SK-N-MC (cell line): ENCODE measurements around the gene LRP1B.

Experiments used
- DNase-seq: peaks from one replicate; pipeline ENCODE4 v3.0.0-alpha.2; 2011; ENCODE audit warnings: low read depth, low spot score
- H3K27ac ChIP-seq: fragments of 200-600 bp; sonication (generic); 2 replicates; pipeline ENCODE4 v1.5.1; 2016; ENCODE audit warnings: mixed run types
- H3K36me3 ChIP-seq: fragments of 200-600 bp; sonication (generic); 2 replicates; pipeline ENCODE4 v1.6.1; 2017; ENCODE audit warnings: antibody characterized with exemption, low read length, mixed read lengths; ENCODE audit not compliant: insufficient read depth
- H3K4me3 ChIP-seq: fragments of 200-600 bp; sonication (generic); 2 replicates; pipeline ENCODE4 v1.5.1; 2016
- H3K9ac ChIP-seq: fragments of 200-600 bp; sonication (generic); 2 replicates; pipeline ENCODE4 v1.8.0; 2017; ENCODE audit warnings: mixed run types, mixed read lengths; ENCODE audit not compliant: insufficient read length
- H3K9me3 ChIP-seq: fragments of 200-600 bp; sonication (generic); 2 replicates; pipeline ENCODE4 v1.6.1; 2017; ENCODE audit warnings: low read depth, mild to moderate bottlenecking, antibody characterized with exemption, low read length, moderate library complexity, mixed read lengths
- EZH2 ChIP-seq: fragments of 200-600 bp; sonication (generic); IDR thresholded peaks from one replicate; pipeline ENCODE4 v1.6.1; 2017; ENCODE audit warnings: antibody characterized with exemption
- FOXP2 ChIP-seq: optimal IDR thresholded peaks from 2 replicates; pipeline ENCODE3; 2011; ENCODE audit warnings: mild to moderate bottlenecking, moderate library complexity; ENCODE audit not compliant: insufficient read depth; ENCODE audit errors: extremely low read length, control extremely low read depth
- POLR2AphosphoS5 ChIP-seq: IDR thresholded peaks from 2 replicates; pipeline ENCODE4 v1.6.1; 2012; ENCODE audit warnings: mild to moderate bottlenecking, low read depth, low read length, borderline replicate concordance

LRP1B gene

GRCh38 chr2:140246058-140246457, 1884.8 kb downstream of the LRP1B start:
- TF ChIP-seq FOXP2 (no peak), POLR2AphosphoS5 (no peak), EZH2 (no peak)

DNA sequence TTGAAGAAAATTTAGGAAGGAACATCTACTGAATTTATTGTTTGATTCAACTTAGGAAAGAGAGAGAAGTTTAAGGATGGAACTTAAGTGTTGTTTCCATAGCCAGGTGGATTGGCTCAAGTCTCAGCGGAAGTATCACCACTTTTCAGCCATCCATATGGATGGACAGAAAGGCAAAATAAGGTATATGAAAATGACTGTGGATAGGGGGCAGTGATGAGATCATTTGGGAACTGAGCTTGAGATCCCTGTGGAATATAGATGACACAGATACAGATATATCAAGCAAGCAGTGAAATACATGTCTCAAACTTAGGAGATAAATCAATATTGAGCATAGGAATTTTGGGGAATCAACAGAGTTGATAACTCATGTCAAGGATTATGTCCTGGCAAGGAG, 1887.9 kb downstream of the LRP1B start:
- Histone ChIP-seq H3K9me3 (no peaks in the 10 kb centered on the region), H3K27ac (no peak overlapping the region), H3K36me3 (no peaks in the 10 kb centered on the region), H3K4me3 (no peak overlapping the region), H3K9ac (no peak overlapping the region)
- no peak for DNase-seq
- TF ChIP-seq FOXP2 (no peak), POLR2AphosphoS5 (no peak), EZH2 (no peak)

More at GRCh38 chr2:140246058-140246457, 1884.8 kb downstream of the LRP1B start:
- Histone ChIP-seq H3K9me3 (no peaks in the 10 kb centered on the region), H3K36me3 (no peaks in the 10 kb centered on the region), H3K9ac (no peak overlapping the region), H3K4me3 (no peak overlapping the region), H3K27ac (no peak overlapping the region)
- DNase-seq: no peak

DNA sequence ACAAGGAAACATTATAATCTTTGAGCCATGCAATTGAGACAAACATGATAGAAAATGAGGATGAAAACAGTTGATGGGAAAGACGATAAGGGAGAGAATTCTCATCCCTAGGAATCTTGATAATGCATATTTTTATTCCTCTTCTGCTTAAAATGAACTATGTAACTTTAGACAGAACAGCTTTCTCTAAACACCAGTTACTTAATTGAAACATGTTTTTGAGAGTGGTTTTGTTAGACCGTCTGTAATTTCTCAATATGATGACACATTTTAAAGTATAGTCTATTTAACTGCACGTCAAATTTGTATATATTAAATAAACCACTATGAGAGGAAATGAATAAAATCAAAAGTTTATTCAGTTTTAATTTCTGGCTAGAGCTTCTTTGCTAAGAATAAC, 1896.7 kb downstream of the LRP1B start:
- H3K27ac ChIP-seq: no peak overlapping the region
- H3K4me3 ChIP-seq: no peak overlapping the region
- TF ChIP-seq POLR2AphosphoS5: no peak
- no peak for TF ChIP-seq EZH2
- no peak for TF ChIP-seq FOXP2

DNA sequence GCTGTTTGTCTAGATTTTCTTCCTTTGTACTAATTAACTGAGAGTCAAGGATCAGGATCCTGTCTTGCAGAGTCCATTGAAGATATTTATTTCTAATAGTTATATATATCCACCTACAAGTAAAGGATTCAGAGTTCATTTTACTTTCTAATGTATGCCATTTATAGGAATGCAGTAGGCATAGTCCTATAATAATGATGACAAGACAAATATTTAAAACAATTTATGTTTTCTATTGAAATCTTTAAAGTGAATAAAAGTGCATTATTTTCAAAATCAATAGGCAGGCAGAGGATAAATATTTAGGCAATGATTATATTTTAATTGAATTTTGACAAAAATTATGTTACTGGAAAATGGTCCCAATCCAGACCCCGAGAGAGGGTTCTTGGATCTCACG, 1919.9 kb downstream of the LRP1B start:
- H3K27ac ChIP-seq: no peak overlapping the region
- no peak overlapping the region for H3K4me3 ChIP-seq
- H3K36me3 ChIP-seq: no peaks in the 10 kb centered on the region
- TF ChIP-seq POLR2AphosphoS5 (no peak), FOXP2 (no peak), EZH2 (no peak)
- H3K9me3 ChIP-seq: no peaks in the 10 kb centered on the region
- DNase-seq: no peak
- no peak overlapping the region for H3K9ac ChIP-seq

More for the DNA sequence above, 1896.7 kb downstream of the LRP1B start:
- Histone ChIP-seq H3K9me3 (no peaks in the 10 kb centered on the region), H3K36me3 (no peaks in the 10 kb centered on the region), H3K9ac (no peak overlapping the region)
- no peak for DNase-seq

- Histone ChIP-seq H3K9ac (no peak overlapping the region), H3K27ac (no peak overlapping the region), H3K36me3 (no peaks in the 10 kb centered on the region), H3K4me3 (no peak overlapping the region), H3K9me3 (no peaks in the 10 kb centered on the region)
- no peak for DNase-seq
- TF ChIP-seq FOXP2 (no peak), POLR2AphosphoS5 (no peak), EZH2 (no peak)
Observed at GRCh38 chr2:140205093-140205492, 1925.7 kb downstream of the LRP1B start.

DNA sequence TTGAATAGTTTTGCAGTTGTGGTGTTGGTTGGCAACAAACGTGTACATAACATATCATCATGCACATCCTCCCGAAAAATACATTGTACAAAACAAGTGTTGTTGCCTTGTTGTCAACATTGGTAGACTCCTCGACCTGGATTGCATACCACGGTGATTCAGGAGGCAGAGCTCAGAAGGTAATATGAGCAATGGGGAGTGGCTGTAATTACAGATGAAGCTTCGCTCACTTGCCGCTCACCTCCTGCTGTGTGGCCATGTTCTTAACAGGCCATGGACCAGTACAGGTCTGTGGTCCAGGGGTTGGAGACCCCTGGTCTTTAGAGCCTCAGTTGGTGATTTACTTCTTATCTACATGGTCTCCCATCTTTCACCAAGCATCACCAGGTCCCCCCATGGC, 1927.5 kb downstream of the LRP1B start:
- TF ChIP-seq FOXP2 (no peak), POLR2AphosphoS5 (no peak), EZH2 (no peak)
- DNase-seq: no peak
- Histone ChIP-seq H3K36me3 (no peaks in the 10 kb centered on the region), H3K27ac (no peak overlapping the region), H3K4me3 (no peak overlapping the region), H3K9me3 (no peaks in the 10 kb centered on the region), H3K9ac (no peak overlapping the region)

DNA sequence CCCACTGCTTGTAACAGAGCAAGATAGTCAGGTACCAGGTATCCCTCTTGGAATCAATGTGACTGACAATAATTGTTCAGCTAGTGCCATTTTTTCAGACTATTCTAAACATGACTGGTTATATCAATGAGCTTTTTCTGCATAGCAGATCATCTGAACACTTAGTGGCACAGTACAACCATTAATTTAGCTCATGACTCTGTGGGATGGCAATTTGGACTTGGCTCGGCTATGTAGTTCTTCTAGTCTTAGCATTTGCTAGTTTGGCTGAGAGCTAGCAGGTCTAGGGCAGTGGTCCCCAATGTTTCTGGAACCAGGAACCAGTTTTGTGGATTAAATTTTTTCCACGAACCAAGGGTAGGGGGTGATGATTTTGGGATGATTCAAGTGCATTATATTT, 1929.2 kb downstream of the LRP1B start:
- Histone ChIP-seq H3K36me3 (no peaks in the 10 kb centered on the region), H3K27ac (no peak overlapping the region), H3K9ac (no peak overlapping the region), H3K4me3 (no peak overlapping the region), H3K9me3 (no peaks in the 10 kb centered on the region)
- no peak for DNase-seq
- TF ChIP-seq POLR2AphosphoS5: no peak
- TF ChIP-seq EZH2: no peak
- no peak for TF ChIP-seq FOXP2

DNA sequence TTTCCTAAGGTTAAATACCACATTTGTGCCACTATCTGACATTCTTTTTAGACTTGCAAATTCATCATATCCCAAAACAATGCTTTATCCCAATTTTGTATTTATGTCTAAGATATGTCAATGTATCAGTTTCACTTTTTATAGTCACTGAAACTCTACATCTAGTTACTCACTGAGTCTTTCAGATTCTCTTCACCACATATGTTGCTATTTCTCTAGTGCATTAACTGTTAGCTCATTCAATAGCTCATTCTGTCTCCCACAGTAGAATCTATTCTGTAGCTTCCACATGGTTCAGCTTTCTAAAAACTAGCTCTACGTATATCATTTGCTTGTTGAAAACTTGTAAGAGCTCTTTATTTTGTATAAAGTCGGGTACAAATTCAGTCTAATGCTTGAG, 1930.1 kb downstream of the LRP1B start:
- Histone ChIP-seq H3K36me3 (no peaks in the 10 kb centered on the region), H3K9me3 (no peaks in the 10 kb centered on the region), H3K27ac (no peak overlapping the region), H3K9ac (no peak overlapping the region), H3K4me3 (no peak overlapping the region)
- DNase-seq: no peak
- TF ChIP-seq EZH2: no peak
- TF ChIP-seq POLR2AphosphoS5: no peak
- no peak for TF ChIP-seq FOXP2

DNA sequence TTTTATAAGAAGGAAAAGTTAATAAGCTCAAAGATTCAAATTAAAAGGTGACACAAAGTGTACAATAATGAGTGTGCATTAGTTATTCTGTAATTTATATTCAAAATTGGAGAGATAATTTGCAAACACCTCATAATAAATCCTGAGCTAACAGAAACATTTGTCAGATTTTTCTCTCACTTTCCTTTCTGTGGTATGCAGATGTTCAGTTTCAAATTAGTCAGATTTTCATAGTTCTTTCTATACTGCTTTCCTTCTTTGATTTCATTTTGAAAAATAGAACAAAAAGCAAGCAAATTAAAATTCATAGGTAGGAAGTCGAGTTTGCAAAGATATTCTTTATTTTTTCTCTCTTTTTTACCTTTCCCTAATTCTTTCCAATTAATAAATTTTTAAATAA, 1930.5 kb downstream of the LRP1B start:
- no peaks in the 10 kb centered on the region for H3K36me3 ChIP-seq
- H3K9ac ChIP-seq: no peak overlapping the region
- TF ChIP-seq POLR2AphosphoS5: no peak
- TF ChIP-seq FOXP2: no peak
- TF ChIP-seq EZH2: no peak
- H3K9me3 ChIP-seq: no peaks in the 10 kb centered on the region
- H3K27ac ChIP-seq: no peak overlapping the region
- H3K4me3 ChIP-seq: no peak overlapping the region
- no peak for DNase-seq

- TF ChIP-seq POLR2AphosphoS5 (no peak), EZH2 (no peak), FOXP2 (no peak)
- DNase-seq: no peak
- Histone ChIP-seq H3K36me3 (no peaks in the 10 kb centered on the region), H3K27ac (no peak overlapping the region), H3K9ac (no peak overlapping the region), H3K4me3 (no peak overlapping the region), H3K9me3 (no peaks in the 10 kb centered on the region)
Observed at GRCh38 chr2:140199312-140199711, 1931.5 kb downstream of the LRP1B start.

GRCh38 chr2:140187086-140187485, 1943.7 kb downstream of the LRP1B start:
- no peak overlapping the region for H3K4me3 ChIP-seq
- no peak for DNase-seq
- no peaks in the 10 kb centered on the region for H3K36me3 ChIP-seq
- no peak overlapping the region for H3K9ac ChIP-seq
- no peaks in the 10 kb centered on the region for H3K9me3 ChIP-seq
- no peak overlapping the region for H3K27ac ChIP-seq
- no peak for TF ChIP-seq POLR2AphosphoS5
- TF ChIP-seq FOXP2: no peak
- no peak for TF ChIP-seq EZH2
